Right ventricle myocardium superior (tissue), 1 donor: ENCODE measurements around the gene DGKD. TPM values are rescaled to one million over a fixed set of nuclear protein-coding genes. Genes with fewer than 3 reads are reported as not detected.
"Not testable (repeated sequence)": the region's sequence is repeated elsewhere in the genome, so short reads cannot be mapped to it uniquely, and the experiment has no call there.

Experiments
- ATAC-seq: fragments of 200-7000 bp; cut with Tn5 transposase; one replicate; pipeline ENCODE4 v1.9.1; 2020; ENCODE audit warnings: mild to moderate bottlenecking; ENCODE audit not compliant: poor library complexity
- DNase-seq: peaks from one replicate; pipeline ENCODE4 v3.0.0-alpha.2; 2020
- intact Hi-C: fragments of 100-400 bp; cut with DNase I; formaldehyde crosslinking; loops from one replicate; pipeline ENCODE4 v1.11.2; 2022
- total RNA-seq: library from RNA; stranded (reverse); fragmentation: NEBNext Ultra II Directional; extraction: Animal tissue kit (Norgen Biotek cat#: 25700); gene quantifications from one replicate; pipeline ENCODE4 v1.2.1, GENCODE V29; 2021
- donor health status: DM: no; HTN: yes; CAD: no; lungs with severe emphysema.

The DGKD gene
- total RNA-seq, 1 donor from 2014 or later = 27.2 TPM

DNA sequence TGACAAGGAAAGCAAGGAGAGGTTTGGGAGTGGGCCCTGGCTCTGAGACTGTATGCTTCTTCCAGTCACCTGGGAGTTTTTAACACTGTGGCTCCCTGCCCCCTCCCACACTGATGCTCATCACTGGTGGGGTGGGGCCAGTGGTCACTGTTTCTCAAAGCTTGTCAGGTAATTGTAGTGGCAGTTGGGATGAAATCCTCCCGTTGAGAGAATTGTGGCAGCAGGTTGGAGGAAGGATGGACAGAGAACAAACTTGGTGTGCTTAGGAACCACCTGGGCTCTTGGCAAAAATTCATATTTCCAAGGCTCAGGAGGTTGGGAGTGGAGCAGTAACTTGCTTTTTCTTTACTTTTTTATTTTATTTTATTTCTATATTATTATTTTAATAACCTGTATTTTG is 25.1 kb downstream of the DGKD start:
- ATAC-seq (no peak), DNase-seq (no peak)
- intact Hi-C loops = no loop called here

GRCh38 chr2:233380132-233380895 is 26.0 kb downstream of the DGKD start:
- intact Hi-C loops = no loop called here

DNA sequence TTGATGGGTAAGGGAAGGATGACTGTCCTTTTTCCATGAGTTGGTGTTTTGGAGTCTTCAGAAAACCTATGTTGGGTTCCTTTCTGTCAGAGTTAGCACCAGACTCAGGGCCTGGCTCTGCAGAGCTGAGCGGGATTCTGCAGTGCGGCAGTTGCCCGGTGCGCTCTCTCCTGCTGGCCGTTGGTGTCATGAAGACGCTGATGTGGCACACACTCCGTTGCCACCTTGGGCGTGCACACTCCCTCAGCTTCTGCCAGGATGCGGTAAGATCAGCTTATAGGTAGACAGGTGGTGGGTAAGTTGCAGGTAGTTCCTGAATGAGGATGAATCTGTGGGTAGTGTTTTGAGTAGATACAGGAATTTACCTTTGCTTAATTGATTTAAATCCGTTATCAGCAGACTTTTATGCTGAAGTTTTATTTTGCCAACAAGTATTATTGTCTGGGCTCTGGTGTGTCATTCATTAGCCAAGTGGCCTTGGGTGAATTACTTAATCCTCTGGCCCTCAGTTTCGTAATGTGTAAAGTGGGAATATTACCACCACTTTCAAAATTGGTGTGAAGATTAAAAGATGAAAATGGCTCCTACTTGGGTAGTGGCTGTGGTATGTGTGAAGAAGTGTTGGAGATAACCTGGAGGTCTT is 26.8 kb downstream of the DGKD start:
- ATAC-seq = no peak
- DNase-seq = no peak
- intact Hi-C loops = no loop called here

More at GRCh38 chr2:233380132-233380895, 26.0 kb downstream of the DGKD start:
- DNase-seq = no peak
- no peak for ATAC-seq

GRCh38 chr2:233381638-233381995 is 27.3 kb downstream of the DGKD start:
- intact Hi-C loops = no loop called here
- DNase-seq (no peak), ATAC-seq (no peak)

GRCh38 chr2:233384015-233384414 is 29.7 kb downstream of the DGKD start:
- no peak for DNase-seq
- intact Hi-C loops = no loop called here

DNA sequence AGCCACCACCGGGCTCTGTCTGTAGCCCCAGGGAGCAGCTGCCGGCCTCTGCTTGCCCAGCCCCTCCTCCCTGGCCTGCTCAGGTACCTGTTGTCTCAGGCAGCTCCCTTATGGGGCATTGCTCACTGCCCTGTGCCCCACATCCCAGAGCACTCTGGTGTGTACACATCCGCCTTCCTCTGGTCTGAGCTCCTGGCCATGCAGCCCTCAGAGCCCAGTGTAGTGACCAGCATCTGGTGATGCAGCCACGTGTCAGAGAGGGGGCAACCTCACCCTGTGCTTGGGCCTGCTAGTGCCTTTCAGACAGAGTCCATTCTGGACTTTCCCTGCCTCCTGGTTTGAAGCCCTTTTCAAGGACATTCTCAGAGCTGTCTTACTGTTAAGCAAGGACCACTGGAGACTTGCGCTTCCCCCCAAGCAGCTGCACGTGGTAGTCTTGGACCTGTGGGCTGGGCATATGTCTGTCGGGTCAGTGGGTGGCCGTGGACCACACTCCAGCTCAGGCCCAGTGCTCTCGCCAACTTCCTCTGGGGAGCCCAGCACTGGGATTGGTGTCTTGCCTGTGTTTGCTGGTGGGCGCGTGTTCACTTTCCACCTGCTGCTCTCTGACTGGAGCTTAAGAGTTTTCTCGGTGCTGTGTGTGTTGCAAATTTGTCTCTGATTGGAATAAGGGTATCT is 30.7 kb downstream of the DGKD start:
- DNase-seq = no peak
- intact Hi-C loops = no loop called here

More at GRCh38 chr2:233384015-233384414, 29.7 kb downstream of the DGKD start:
- no peak for ATAC-seq

DNA sequence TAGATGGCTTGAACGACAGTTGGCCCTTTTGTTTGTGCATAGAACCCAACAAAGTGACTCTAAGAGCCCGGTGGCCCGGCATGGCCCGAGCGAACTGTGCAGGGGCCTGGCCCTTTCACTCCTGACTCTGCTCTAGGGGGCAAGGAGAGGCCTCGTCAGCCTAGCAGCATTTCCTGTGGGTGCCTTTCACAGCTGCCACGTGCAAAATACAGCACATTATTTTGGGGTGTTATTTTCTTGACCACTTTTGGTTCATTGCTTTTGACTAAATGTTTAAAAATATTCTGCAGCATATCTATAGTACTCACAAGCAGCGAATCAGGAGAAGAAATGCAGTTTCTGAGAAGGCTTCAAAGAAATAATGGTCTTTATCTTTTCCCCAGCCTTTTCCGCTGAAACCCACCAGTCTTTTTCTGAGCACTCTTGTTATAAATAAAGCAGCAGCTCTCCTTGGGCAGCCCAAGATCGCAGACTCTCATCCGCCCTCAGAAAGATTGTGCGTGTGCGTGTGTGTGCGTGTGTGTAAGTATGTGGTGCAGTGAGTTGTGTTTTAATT is 31.3 kb downstream of the DGKD start:
- ATAC-seq (no peak), DNase-seq (no peak)
- intact Hi-C loops = no loop called here

More for the DNA sequence above, 30.7 kb downstream of the DGKD start:
- no peak for ATAC-seq

DNA sequence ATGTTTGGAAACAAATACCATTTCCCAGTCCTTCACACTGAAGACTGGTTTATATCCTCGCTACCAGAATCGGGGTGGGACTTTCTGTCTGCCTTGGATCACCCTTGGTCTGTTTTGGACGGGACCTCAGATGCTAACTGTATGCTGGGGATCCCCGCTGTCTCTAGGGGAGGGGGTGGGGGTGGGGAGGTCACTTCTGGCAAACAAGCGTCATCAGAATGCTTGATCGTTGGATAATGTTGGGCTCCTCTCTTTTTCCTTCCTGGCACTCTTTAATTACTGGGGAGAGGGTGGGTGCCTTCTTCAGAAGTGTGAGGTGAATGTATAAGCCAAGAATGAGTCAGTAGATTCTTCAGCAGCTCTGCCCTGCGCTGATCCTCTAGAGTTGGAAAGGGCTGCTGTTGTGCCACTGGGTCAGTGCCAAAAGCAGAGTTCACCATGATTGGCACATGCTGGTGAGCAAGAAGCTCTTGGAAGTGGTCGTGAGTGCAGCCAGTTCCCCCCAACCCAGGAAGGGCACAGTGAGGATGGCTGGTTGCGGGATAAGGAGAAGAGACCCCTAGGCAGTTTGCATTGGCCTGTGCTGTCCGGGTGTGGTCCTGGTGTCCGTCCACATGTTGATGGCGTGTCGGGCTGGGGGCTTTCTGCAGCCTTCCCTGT is 32.2 kb downstream of the DGKD start:
- DNase-seq = no peak
- ATAC-seq = peak; percentile 32
- intact Hi-C loops = no loop called here

DNA sequence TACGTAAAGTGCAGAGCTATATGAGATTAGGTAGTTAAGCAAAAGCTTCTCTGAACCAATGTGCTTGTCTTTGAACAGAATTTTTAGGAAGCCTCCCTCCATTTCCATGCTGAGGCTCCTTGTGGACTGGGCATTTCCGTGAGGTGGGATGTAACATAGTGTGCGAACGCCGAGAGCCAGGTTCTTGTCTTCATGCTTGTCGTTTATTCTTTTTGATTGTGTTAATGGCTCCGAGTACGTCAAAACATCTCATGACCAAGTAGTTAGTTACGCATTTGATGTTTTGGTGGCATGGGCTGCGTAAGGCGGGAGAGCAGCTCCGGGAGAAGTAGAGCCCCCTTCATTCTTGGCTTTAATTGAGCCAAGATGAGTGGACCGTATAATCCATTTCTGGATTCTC is 32.9 kb downstream of the DGKD start:
- intact Hi-C loops = no loop called here
- no peak for DNase-seq
- ATAC-seq = peak; percentile 1

DNA sequence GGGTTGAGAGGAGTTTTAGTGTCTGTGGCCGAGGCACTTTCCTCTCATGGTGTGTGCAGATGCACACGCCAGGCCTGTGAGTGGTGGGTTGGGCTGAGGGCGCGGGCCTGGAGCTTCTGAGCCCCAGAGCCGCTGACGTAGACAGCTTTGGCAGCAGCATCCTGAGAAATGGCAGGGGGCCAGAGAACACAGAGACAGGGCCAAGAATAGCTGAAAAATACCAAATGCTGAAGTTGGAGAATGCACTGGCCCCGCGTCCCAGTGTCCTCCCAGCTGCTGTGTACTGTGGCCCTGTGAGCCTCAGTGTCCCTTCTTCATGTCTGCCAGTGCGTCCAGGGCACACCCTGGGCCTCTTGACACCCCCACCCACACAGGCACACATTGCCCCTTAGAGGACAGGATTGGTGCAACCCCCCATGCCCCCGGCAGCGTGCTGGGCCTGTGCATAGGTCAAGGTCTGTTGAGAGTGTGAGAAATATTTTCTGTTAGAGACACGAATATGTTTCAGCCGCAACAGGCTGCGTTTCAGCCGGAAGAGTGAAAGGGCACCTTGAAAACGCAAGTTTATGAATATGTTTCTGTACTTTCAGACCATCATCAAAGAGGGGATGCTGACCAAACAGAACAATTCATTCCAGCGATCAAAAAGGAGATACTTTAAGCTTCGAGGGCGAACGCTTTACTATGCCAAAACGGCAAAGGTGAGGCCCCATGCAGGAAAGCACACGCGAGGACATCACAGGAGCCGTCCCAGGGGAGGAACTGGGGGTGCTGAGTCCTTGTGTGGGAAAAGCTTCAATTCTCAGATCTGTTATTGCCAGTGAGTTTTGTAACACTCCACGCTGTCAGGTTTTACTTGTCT is 33.6 kb downstream of the DGKD start:
- ATAC-seq = peak; percentile 94
- DNase-seq = peak; percentile 94
- intact Hi-C loops = no loop called here

GRCh38 chr2:233389601-233390125 is 35.4 kb downstream of the DGKD start:
- intact Hi-C loops = no loop called here
- DNase-seq (no peak), ATAC-seq (no peak)

- intact Hi-C loops = no loop called here
- no peak for DNase-seq
- ATAC-seq = no peak
These were observed 41.4 kb downstream of the DGKD start for GRCh38 chr2:233395687-233396086.

DNA sequence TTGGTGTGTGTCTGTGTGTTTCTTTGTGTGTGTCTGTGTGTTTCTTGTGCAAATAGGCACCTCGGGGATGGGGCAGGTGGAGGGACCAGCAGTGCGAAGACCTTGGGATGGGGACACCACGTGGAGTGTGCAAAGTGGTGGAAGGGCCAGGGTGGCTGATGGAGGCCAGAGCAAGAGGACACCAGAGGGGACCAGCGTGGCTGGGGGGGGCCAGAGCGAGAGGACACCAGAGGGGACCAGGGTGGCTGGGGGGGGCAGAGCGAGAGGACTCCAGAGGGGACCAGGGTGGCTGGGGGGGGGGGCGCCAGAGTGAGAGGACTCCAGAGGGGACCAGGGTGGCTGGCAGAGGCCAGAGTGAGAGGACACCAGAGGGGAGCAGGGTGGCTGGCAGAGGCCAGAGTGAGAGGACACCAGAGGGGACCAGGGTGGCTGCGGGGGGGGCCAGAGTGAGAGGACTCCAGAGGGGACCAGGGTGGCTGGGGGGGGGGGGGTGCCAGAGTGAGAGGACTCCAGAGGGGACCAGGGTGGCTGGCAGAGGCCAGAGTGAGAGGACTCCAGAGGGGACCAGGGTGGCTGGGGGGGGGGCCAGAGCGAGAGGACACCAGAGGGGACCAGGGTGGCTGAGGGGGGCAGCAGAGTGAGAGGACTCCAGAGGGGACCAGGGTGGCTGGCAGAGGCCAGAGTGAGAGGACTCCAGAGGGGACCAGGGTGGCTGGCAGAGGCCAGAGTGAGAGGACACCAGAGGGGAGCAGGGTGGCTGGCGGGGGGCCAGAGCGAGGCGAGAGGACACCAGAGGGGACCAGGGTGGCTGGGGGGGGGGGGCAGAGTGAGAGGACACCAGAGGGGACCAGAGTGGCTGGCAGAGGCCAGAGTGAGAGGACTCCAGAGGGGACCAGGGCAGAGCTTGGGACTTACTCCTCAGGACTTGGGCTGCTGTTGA is 42.7 kb downstream of the DGKD start:
- ATAC-seq, intact Hi-C loops: not testable (repeated sequence)
- peak; percentile 46 for DNase-seq

- DNase-seq (no peak), ATAC-seq (no peak)
- intact Hi-C loops = loop anchor here (5.0 kb wide), 1 partner anchor 43 kb away; no protein-coding TSS in a partner anchor
These were observed 45.3 kb downstream of the DGKD start for GRCh38 chr2:233399306-233400225.

GRCh38 chr2:233400341-233400740 is 46.0 kb downstream of the DGKD start:
- intact Hi-C loops = loop anchor here (5.0 kb wide), 1 partner anchor 42 kb away; no protein-coding TSS in a partner anchor
- no peak for DNase-seq
- ATAC-seq = no peak

GRCh38 chr2:233400961-233401360 is 46.7 kb downstream of the DGKD start:
- intact Hi-C loops = loop anchor here (5.0 kb wide), 1 partner anchor 41 kb away; no protein-coding TSS in a partner anchor
- ATAC-seq (no peak), DNase-seq (no peak)
